ENCODE data around the gene NABP2. TPM values are rescaled to one million over a fixed set of nuclear protein-coding genes. Genes with fewer than 3 reads are reported as not detected.
"Not testable (repeated sequence)": the region's sequence is repeated elsewhere in the genome, so short reads cannot be mapped to it uniquely, and the experiment has no call there.

NABP2 gene
- 10 to 100 TPM; 62.8 to 80.6 TPM for total RNA-seq

GRCh38 chr12:56224102-56224701 is at the start of gene NABP2:
Gene NABP2, plus strand, starts transcription at chr12:56224342. Its CDS starts 515 bp downstream, at chr12:56224857.
- H3K9me3 Mint-ChIP-seq (ENCODE audit: low read depth): no peaks in the 10 kb centered on the region
- no peaks in the 10 kb centered on the region for H3K27me3 Mint-ChIP-seq
- DNase-seq: peak; percentile 97
- H3K4me3 Mint-ChIP-seq: peak within 1 kb of the TSS; percentile 97
- peaks cover 7% of the 10 kb centered on the region for H3K36me3 Mint-ChIP-seq
- H3K27ac Mint-ChIP-seq: peak within 1 kb of the TSS; percentile 75
- CTCF ChIA-PET: interaction anchor here (1.0 to 4.2 kb wide), 2 partner anchors 9 to 34 kb away, joined by 3 to 57 read pairs; partner anchors contain the start of gene SMARCC2
- H3K4me1 Mint-ChIP-seq: peaks cover 42% of the 10 kb centered on the region
- ATAC-seq: peak; percentile 85

GRCh38 chr12:56178347-56178746 is 45.8 kb upstream of the NABP2 start:
- H3K9me3 Mint-ChIP-seq (ENCODE audit: low read depth): no peaks in the 10 kb centered on the region
- H3K27me3 Mint-ChIP-seq: no peaks in the 10 kb centered on the region
- peaks cover 65% of the 10 kb centered on the region for H3K36me3 Mint-ChIP-seq
- H3K4me3 Mint-ChIP-seq: no peak overlapping the region
- H3K4me1 Mint-ChIP-seq: no peaks in the 10 kb centered on the region
- ATAC-seq (no peak), DNase-seq (no peak)
- CTCF ChIA-PET: interaction anchor here (1.2 kb wide), 1 partner anchor 27 kb away, joined by 3 read pairs; no protein-coding TSS in a partner anchor
- no peak overlapping the region for H3K27ac Mint-ChIP-seq

GRCh38 chr12:56186957-56187356 is 37.2 kb upstream of the NABP2 start:
- Mint-ChIP-seq H3K27me3 (no peaks in the 10 kb centered on the region), H3K27ac (peak overlapping the region; percentile 20), H3K4me1 (peaks cover 33% of the 10 kb centered on the region), H3K9me3 (ENCODE audit: low read depth) (no peaks in the 10 kb centered on the region), H3K36me3 (peaks cover 32% of the 10 kb centered on the region), H3K4me3 (peak overlapping the region; percentile 86)
- CTCF ChIA-PET: interaction anchor here (1.5 to 6.7 kb wide), 5 partner anchors 28 to 68 kb away, joined by 10 to 154 read pairs (median 57); partner anchors contain the start of genes ESYT1, MYL6, RNF41 and RPL41
- DNase-seq (no peak), ATAC-seq (no peak)

- CTCF ChIA-PET: interaction anchor here (0.5 to 6.7 kb wide), 32 partner anchors 8 to 450 kb away, joined by 3 to 154 read pairs (median 10); partner anchors contain the start of genes ANKRD52, COQ10A, ESYT1 and MYL6
- no peaks in the 10 kb centered on the region for H3K27me3 Mint-ChIP-seq
- peaks cover 43% of the 10 kb centered on the region for H3K4me1 Mint-ChIP-seq
- H3K36me3 Mint-ChIP-seq: peaks cover 26% of the 10 kb centered on the region
- H3K27ac Mint-ChIP-seq: peak overlapping the region; percentile 85
- no peaks in the 10 kb centered on the region for H3K9me3 Mint-ChIP-seq (ENCODE audit: low read depth)
- ATAC-seq (no peak), DNase-seq (no peak)
- H3K4me3 Mint-ChIP-seq: peak overlapping the region; percentile 86
Measured at GRCh38 chr12:56188131-56188777, 35.9 kb upstream of the NABP2 start.

GRCh38 chr12:56188778-56189098 is 35.4 kb upstream of the NABP2 start:
- Mint-ChIP-seq H3K36me3 (peaks cover 25% of the 10 kb centered on the region), H3K4me3 (peak overlapping the region; percentile 86), H3K27me3 (no peaks in the 10 kb centered on the region), H3K9me3 (ENCODE audit: low read depth) (no peaks in the 10 kb centered on the region), H3K4me1 (peaks cover 46% of the 10 kb centered on the region), H3K27ac (peak overlapping the region; percentile 85)
- ATAC-seq: peak; percentile 6
- no peak for DNase-seq
- CTCF ChIA-PET: interaction anchor here (0.5 to 6.7 kb wide), 39 partner anchors 9 to 450 kb away, joined by 3 to 154 read pairs (median 10); partner anchors contain the start of genes ANKRD52, CNPY2, COQ10A and ESYT1

GRCh38 chr12:56189099-56189917 is 34.8 kb upstream of the NABP2 start, which contains the start of gene SMARCC2:
Gene SMARCC2, minus strand, starts transcription at chr12:56189483. Its CDS starts 22 bp downstream, at chr12:56189461.
- peaks cover 22% of the 10 kb centered on the region for H3K36me3 Mint-ChIP-seq
- H3K4me3 Mint-ChIP-seq: peak within 1 kb of the TSS; percentile 95
- no peaks in the 10 kb centered on the region for H3K9me3 Mint-ChIP-seq (ENCODE audit: low read depth)
- peak within 1 kb of the TSS; percentile 97 for H3K27ac Mint-ChIP-seq
- peaks cover 46% of the 10 kb centered on the region for H3K4me1 Mint-ChIP-seq
- CTCF ChIA-PET: interaction anchor here (0.5 to 6.7 kb wide), 61 partner anchors 9 to 1025 kb away, joined by 3 to 154 read pairs (median 6); partner anchors contain the start of genes ANKRD52, APOF, CNPY2 and COQ10A
- H3K27me3 Mint-ChIP-seq: no peaks in the 10 kb centered on the region
- ATAC-seq (peak; percentile 85), DNase-seq (peak; percentile 90)

GRCh38 chr12:56189918-56190694 is 34.0 kb upstream of the NABP2 start:
- Mint-ChIP-seq H3K27me3 (no peaks in the 10 kb centered on the region), H3K27ac (peak overlapping the region; percentile 97), H3K36me3 (peaks cover 14% of the 10 kb centered on the region), H3K9me3 (ENCODE audit: low read depth) (no peaks in the 10 kb centered on the region), H3K4me1 (peaks cover 46% of the 10 kb centered on the region), H3K4me3 (peak overlapping the region; percentile 95)
- ATAC-seq: peak; percentile 48
- CTCF ChIA-PET: interaction anchor here (0.6 to 6.7 kb wide), 53 partner anchors 8 to 1024 kb away, joined by 3 to 154 read pairs (median 6); partner anchors contain the start of genes ANKRD52, APOF, CNPY2 and COQ10A
- DNase-seq: peak; percentile 88

DNA sequence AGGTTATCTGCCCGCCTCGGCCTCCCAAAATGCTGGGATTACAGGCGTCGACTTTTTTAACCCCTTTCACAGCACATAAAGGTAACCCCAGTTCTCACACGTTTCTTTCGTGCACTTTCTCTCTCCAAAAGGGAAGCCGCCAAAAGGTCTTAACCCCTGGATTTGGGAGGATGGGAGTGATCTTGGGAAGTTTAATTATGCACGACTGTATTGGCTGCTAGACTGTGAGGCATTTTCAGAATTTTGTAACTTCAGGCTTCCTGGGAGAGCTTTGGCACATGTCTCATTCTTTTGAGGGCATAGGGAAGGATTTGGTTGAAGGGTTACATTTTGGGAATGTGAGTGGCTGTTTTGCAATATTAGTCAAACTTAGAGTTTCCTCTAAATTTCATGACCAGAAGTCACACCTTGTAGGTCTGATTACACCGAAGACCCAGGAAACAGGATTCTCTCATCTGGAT is 33.4 kb upstream of the NABP2 start:
- CTCF ChIA-PET: interaction anchor here (1.0 to 6.7 kb wide), 16 partner anchors 23 to 313 kb away, joined by 3 to 154 read pairs (median 14); partner anchors contain the start of genes ANKRD52, CNPY2, COQ10A and ESYT1
- Mint-ChIP-seq H3K9me3 (ENCODE audit: low read depth) (no peaks in the 10 kb centered on the region), H3K27ac (peak overlapping the region; percentile 97), H3K4me3 (peak overlapping the region; percentile 95), H3K36me3 (peaks cover 13% of the 10 kb centered on the region), H3K4me1 (peaks cover 46% of the 10 kb centered on the region), H3K27me3 (no peaks in the 10 kb centered on the region)
- ATAC-seq: no peak
- no peak for DNase-seq

DNA sequence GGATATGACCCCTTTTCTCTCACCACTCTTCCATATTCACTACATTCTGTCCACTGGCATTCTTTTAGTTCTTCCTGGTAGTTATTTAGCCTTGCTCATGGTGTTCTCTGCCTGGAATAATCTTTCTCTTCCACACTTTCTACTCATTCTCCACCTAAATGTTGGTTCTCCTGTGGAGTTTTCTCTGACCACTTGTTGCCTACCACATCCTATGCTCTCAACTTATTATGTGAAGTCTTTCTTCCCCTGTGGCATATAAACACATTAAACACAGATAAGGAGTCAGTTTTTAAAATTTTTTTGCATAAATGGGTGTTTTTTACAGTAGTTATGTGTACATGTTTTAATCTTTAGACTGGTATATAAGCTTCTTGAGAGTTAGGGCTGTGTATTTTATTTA is 31.6 kb upstream of the NABP2 start:
- DNase-seq: no peak
- no peak for ATAC-seq
- Mint-ChIP-seq H3K9me3 (ENCODE audit: low read depth) (no peaks in the 10 kb centered on the region), H3K36me3 (peaks cover 3% of the 10 kb centered on the region), H3K27me3 (no peaks in the 10 kb centered on the region), H3K4me1 (peaks cover 32% of the 10 kb centered on the region), H3K27ac (no peak overlapping the region), H3K4me3 (no peak overlapping the region)
- CTCF ChIA-PET: interaction anchor here (0.7 to 6.7 kb wide), 12 partner anchors 13 to 274 kb away, joined by 3 to 151 read pairs (median 4); partner anchors contain the start of genes ANKRD52, ESYT1, RNF41 and ZC3H10

- CTCF ChIA-PET: interaction anchor here (0.7 to 6.7 kb wide), 10 partner anchors 12 to 271 kb away, joined by 3 to 151 read pairs (median 6); partner anchors contain the start of genes ANKRD52, ESYT1, RNF41 and ZC3H10
- Mint-ChIP-seq H3K4me3 (no peak overlapping the region), H3K27me3 (no peaks in the 10 kb centered on the region), H3K4me1 (peaks cover 27% of the 10 kb centered on the region), H3K36me3 (peaks cover 3% of the 10 kb centered on the region), H3K27ac (peak overlapping the region; percentile 67), H3K9me3 (ENCODE audit: low read depth) (no peaks in the 10 kb centered on the region)
- no peak for ATAC-seq
- DNase-seq: peak; percentile 89
Measured at GRCh38 chr12:56193025-56193578, 31.0 kb upstream of the NABP2 start.

DNA sequence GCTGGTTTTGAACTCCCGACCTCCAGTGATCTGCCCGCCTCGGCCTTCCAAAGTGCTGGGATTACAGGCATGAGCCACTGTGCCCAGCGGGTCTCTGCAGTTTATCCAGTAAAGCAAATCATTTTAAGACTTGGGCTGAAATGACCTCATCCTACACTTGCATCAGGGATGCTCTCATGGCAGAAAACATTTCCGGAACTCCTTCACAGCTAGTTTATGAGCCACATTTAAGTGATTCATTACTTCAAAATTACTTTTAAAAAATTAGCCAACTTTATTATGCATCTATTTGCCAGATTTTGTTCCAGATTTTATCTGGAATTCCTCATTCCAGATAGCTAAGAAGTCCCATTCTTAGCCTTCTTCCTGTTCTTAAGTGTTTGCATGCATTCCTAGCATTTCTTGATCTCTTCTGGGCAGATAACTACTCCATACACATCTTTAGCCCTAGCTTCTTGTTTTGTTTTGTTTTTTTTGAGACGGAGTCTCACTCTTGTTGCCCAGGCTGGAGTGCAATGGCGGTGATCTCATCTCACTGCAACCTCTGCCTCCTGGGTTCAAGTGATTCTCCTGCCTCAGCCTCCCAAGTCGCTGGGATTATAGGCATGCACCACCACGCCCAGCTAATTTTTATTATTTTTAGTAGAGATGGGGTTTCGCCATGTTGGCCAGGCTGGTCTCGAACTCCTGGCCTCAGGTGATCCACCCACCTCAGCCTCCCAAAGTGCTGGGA is 27.2 kb upstream of the NABP2 start:
- not testable (repeated sequence) for H3K27me3 Mint-ChIP-seq; H3K36me3 Mint-ChIP-seq; H3K9me3 Mint-ChIP-seq (ENCODE audit: low read depth); H3K4me3 Mint-ChIP-seq; DNase-seq; H3K27ac Mint-ChIP-seq; ATAC-seq
- CTCF ChIA-PET: interaction anchor here (0.6 to 1.5 kb wide), 2 partner anchors 9 to 124 kb away, joined by 3 to 8 read pairs; no protein-coding TSS in a partner anchor
- H3K4me1 Mint-ChIP-seq: peaks cover 14% of the 10 kb centered on the region

All from activated CD8-positive, alpha-beta memory T cell treated with anti-CD3 and anti-CD28 coated beads, Interleukin-2, amount 10 ng/mL, durations not matched to agents 7 days and 5 days (primary cell).